ENCODE data around the gene FBXL20. TPM values are rescaled to one million over a fixed set of nuclear protein-coding genes. Genes with fewer than 3 reads are reported as not detected.

Gene FBXL20
- total and polyA plus RNA-seq, 9 of the 15 experiments (the other 6 are each of a cell fraction or from before 2014, with no cell fraction given), result 1.8 to 15.1 (median 5.6) TPM

DNA sequence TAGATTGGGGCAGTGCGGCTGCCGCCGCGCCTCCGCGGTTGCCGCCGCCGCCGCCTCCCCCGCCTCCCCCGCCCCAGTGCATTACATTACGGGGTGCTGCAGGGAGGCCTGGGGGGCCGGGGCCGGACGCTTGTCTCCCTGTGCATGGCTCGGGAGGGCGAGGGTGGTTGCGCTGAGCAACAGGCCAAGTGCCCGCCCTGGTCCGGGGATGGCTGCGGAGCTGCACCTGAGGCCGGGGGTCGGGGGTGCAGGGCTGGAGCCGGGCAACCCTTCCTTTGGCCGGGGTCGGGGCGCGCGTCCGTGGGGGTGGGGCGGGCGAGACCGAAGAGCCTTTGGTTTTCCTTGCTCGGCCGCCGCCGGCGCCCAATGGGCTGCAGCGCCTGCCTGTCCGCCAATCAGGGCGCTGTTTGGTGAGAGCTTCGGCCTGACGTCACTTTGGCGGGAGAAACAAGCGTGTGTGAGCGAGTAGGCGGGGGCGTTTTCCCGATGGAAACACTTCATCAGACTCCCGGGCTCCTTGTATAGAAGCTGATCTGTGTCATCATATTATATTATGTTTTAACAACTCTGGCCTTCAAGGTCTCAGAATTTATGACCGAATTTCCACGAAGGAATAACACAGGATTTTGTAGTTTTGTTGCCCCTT is 941 bp upstream of the FBXL20 start:
- Histone ChIP-seq H3K4me1 (replicated peaks in 1 of 2; ENCODE audit: control insufficient read depth in 2 of 2, insufficient read depth in 2 of 2, low read length in 2 of 2) (peaks cover 9 to 16% of the 10 kb centered on the region in 2 experiments; a peak in 3 of 5 replicates), H3K4me2 (ENCODE audit: insufficient read depth, low read length) (peak overlapping the region; percentile 99; the same call in 1 of the 2 replicates), H3K27me3 (ENCODE audit: control insufficient read depth in 2 of 2, insufficient read depth in 2 of 2, low read length in 2 of 2) (no peaks in the 10 kb centered on the region), H3K36me3 (ENCODE audit: control insufficient read depth, insufficient read depth, low read length) (peaks cover 27% of the 10 kb centered on the region; the same call in 2 of the 3 replicates), H3K9me1 (ENCODE audit: control insufficient read depth, insufficient read depth, low read length) (no peaks in the 10 kb centered on the region), H2AFZ (ENCODE audit: low read depth, low read length) (peak overlapping the region; percentile 94), H3K9ac (ENCODE audit: insufficient read depth in 1 of 2, low read depth in 2 of 2, low read length in 2 of 2) (peak overlapping the region; percentile 83 to 97), H3K27ac (ENCODE audit: extremely low read depth, low read depth, low read length) (peak overlapping the region; percentile 86), H3K79me2 (ENCODE audit: control insufficient read depth, insufficient read depth, low read length) (peaks cover 38% of the 10 kb centered on the region), H3K4me3 (peak overlapping the region; percentile 96), H4K20me1 (replicated peaks; ENCODE audit: control insufficient read depth, insufficient read depth, low read length) (peaks cover 11% of the 10 kb centered on the region; the same call in 1 of the 2 replicates), H3K9me3 (replicated peaks; ENCODE audit: control insufficient read depth, insufficient read depth, low read depth, low read length) (no peaks in the 10 kb centered on the region)
- in situ Hi-C loops (cut with MboI) (no loop called here), intact Hi-C loops (cut with micrococcal nuclease) (loop anchor here (5.0 kb wide), 2 partner anchors 45 to 130 kb away; no protein-coding TSS in a partner anchor)
- under 1% methylated on average over 24 of the region's 53 CpGs for WGBS (ENCODE audit: insufficient coverage, low coverage, missing lambda C conversion rate)
- ATAC-seq (peak; percentile 86), DNase-seq (ENCODE audit: extremely low read depth in 1 of 4, low spot score in 3 of 4) (peak; percentile 95 to 98 (median 96)), FAIRE-seq (peak; percentile 95)
- ChIA-PET CTCF (ENCODE audit: low intra/inter-chr PET ratio) (no interaction called here), POLR2A (interaction anchor here (0.6 to 4.6 kb wide), 5 partner anchors 10 to 53 kb away, joined by 3 to 14 read pairs (median 7); no protein-coding TSS in a partner anchor)
- no TSS peak for BruUV-seq (replicated peaks)
- peak; percentile 31 for TF ChIP-seq FOSL1 (tag; conservative IDR thresholded peaks at IDR 0.05)
- TF ChIP-seq, protein P1, sequence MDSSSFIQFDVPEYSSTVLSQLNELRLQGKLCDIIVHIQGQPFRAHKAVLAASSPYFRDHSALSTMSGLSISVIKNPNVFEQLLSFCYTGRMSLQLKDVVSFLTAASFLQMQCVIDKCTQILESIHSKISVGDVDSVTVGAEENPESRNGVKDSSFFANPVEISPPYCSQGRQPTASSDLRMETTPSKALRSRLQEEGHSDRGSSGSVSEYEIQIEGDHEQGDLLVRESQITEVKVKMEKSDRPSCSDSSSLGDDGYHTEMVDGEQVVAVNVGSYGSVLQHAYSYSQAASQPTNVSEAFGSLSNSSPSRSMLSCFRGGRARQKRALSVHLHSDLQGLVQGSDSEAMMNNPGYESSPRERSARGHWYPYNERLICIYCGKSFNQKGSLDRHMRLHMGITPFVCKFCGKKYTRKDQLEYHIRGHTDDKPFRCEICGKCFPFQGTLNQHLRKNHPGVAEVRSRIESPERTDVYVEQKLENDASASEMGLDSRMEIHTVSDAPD (CRISPR knock-in tag; IDR thresholded peaks at IDR 0.05), result no peak
- TF ChIP-seq, protein P2, sequence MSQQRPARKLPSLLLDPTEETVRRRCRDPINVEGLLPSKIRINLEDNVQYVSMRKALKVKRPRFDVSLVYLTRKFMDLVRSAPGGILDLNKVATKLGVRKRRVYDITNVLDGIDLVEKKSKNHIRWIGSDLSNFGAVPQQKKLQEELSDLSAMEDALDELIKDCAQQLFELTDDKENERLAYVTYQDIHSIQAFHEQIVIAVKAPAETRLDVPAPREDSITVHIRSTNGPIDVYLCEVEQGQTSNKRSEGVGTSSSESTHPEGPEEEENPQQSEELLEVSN (IDR thresholded peaks at IDR 0.05; ENCODE audit: borderline replicate concordance in 1 of 2, extremely low read depth in 1 of 2, insufficient read depth in 1 of 2, insufficient read length in 1 of 2, low read depth in 1 of 2, low read length in 1 of 2, poor library complexity in 1 of 2, severe bottlenecking in 1 of 2), result peak; percentile 89 to 92
- TF ChIP-seq, protein P3, sequence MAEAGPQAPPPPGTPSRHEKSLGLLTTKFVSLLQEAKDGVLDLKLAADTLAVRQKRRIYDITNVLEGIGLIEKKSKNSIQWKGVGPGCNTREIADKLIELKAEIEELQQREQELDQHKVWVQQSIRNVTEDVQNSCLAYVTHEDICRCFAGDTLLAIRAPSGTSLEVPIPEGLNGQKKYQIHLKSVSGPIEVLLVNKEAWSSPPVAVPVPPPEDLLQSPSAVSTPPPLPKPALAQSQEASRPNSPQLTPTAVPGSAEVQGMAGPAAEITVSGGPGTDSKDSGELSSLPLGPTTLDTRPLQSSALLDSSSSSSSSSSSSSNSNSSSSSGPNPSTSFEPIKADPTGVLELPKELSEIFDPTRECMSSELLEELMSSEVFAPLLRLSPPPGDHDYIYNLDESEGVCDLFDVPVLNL (CRISPR knock-in tag; IDR thresholded peaks at IDR 0.05; ENCODE audit: low read depth), result peak; percentile 89; the same call in 1 of the 2 replicates
- no peak for TF ChIP-seq NR1H2 (CRISPR knock-in tag; IDR thresholded peaks at IDR 0.05)
- TF ChIP-seq, protein P4, sequence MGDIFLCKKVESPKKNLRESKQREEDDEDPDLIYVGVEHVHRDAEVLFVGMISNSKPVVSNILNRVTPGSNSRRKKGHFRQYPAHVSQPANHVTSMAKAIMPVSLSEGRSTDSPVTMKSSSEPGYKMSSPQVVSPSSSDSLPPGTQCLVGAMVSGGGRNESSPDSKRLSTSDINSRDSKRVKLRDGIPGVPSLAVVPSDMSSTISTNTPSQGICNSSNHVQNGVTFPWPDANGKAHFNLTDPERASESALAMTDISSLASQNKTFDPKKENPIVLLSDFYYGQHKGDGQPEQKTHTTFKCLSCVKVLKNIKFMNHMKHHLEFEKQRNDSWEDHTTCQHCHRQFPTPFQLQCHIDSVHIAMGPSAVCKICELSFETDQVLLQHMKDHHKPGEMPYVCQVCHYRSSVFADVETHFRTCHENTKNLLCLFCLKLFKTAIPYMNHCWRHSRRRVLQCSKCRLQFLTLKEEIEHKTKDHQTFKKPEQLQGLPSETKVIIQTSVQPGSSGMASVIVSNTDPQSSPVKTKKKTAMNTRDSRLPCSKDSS (IDR thresholded peaks at IDR 0.05; ENCODE audit: low read depth, partially characterized antibody), result no peak
- TF ChIP-seq, protein P5, sequence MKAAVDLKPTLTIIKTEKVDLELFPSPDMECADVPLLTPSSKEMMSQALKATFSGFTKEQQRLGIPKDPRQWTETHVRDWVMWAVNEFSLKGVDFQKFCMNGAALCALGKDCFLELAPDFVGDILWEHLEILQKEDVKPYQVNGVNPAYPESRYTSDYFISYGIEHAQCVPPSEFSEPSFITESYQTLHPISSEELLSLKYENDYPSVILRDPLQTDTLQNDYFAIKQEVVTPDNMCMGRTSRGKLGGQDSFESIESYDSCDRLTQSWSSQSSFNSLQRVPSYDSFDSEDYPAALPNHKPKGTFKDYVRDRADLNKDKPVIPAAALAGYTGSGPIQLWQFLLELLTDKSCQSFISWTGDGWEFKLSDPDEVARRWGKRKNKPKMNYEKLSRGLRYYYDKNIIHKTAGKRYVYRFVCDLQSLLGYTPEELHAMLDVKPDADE (conservative IDR thresholded peaks at IDR 0.05; ENCODE audit: control insufficient read depth, low read depth, low read length), result peak; percentile 62
- TF ChIP-seq, protein P6, sequence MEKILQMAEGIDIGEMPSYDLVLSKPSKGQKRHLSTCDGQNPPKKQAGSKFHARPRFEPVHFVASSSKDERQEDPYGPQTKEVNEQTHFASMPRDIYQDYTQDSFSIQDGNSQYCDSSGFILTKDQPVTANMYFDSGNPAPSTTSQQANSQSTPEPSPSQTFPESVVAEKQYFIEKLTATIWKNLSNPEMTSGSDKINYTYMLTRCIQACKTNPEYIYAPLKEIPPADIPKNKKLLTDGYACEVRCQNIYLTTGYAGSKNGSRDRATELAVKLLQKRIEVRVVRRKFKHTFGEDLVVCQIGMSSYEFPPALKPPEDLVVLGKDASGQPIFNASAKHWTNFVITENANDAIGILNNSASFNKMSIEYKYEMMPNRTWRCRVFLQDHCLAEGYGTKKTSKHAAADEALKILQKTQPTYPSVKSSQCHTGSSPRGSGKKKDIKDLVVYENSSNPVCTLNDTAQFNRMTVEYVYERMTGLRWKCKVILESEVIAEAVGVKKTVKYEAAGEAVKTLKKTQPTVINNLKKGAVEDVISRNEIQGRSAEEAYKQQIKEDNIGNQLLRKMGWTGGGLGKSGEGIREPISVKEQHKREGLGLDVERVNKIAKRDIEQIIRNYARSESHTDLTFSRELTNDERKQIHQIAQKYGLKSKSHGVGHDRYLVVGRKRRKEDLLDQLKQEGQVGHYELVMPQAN (IDR thresholded peaks at IDR 0.05; ENCODE audit: borderline replicate concordance), result peak; percentile 80
- peak; percentile 90 for TF ChIP-seq CREB1 (IDR thresholded peaks at IDR 0.05)
- peak; percentile 83 for TF ChIP-seq CREB1 (CRISPR knock-in tag; IDR thresholded peaks at IDR 0.05)
